HFF-Myc (cell line): ENCODE results near the gene NUP210.

Experiments
- DNase-seq: peaks from one replicate; pipeline ENCODE4 v3.0.0-alpha.2; 2011; ENCODE audit warnings: low read depth; ENCODE audit errors: extremely low read depth
- H3K4me3 ChIP-seq: replicated peaks from 2 replicates; pipeline ENCODE4 v1.5.1; 2011; ENCODE audit warnings: low read depth, mild to moderate bottlenecking, control low read depth, low read length
- CTCF ChIP-seq: IDR thresholded peaks from 2 replicates; pipeline ENCODE4 v1.5.1; 2012; ENCODE audit warnings: mild to moderate bottlenecking, low read depth, low read length, control low read depth; ENCODE audit errors: missing control alignments

NUP210 gene

GRCh38 chr3:13461169-13462124 lies 41.3 kb upstream of the NUP210 start:
- peak; percentile 85 for TF ChIP-seq CTCF
- H3K4me3 ChIP-seq, result no peak overlapping the region
- DNase-seq, result no peak

GRCh38 chr3:13460341-13460736 lies 40.2 kb upstream of the NUP210 start:
- no peak for TF ChIP-seq CTCF
- H3K4me3 ChIP-seq, result no peak overlapping the region
- DNase-seq, result no peak

- no peak for DNase-seq
- no peak overlapping the region for H3K4me3 ChIP-seq
- no peak for TF ChIP-seq CTCF
Observed at GRCh38 chr3:13459605-13460340, 39.7 kb upstream of the NUP210 start.

GRCh38 chr3:13457593-13457992 lies 37.5 kb upstream of the NUP210 start:
- no peak for DNase-seq
- no peak overlapping the region for H3K4me3 ChIP-seq
- TF ChIP-seq CTCF, result no peak

GRCh38 chr3:13455644-13456043 lies 35.5 kb upstream of the NUP210 start:
- TF ChIP-seq CTCF, result no peak
- no peak for DNase-seq
- H3K4me3 ChIP-seq, result no peak overlapping the region

- peak; percentile 49 for TF ChIP-seq CTCF
- no peak for DNase-seq
- H3K4me3 ChIP-seq, result no peak overlapping the region
Observed at GRCh38 chr3:13452490-13453335, 32.6 kb upstream of the NUP210 start.
